GM12878 (cell line): Measurements from ENCODE around the gene TXNL4A. TPM values are rescaled to one million over a fixed set of nuclear protein-coding genes. Genes with fewer than 3 reads are reported as not detected.
A peak's percentile ranks its signal among the peaks of the same experiment; 100 is the strongest.

Experiments
- ATAC-seq: fragments of 200-7000 bp; cut with Tn5 transposase; 3 replicates; pipeline ENCODE4 v1.9.1; 2020; ENCODE audit warnings: mild to moderate bottlenecking, moderate library complexity
- BruUV-seq: library from RNA; stranded (reverse); fragments of 400-500 nt; replicated peaks from 2 replicates; lab custom pipeline; 2021; lab: Mats Ljungman, UMichigan
- CTCF ChIA-PET: fragments of 300-600 bp; sonication (Branson Sonifier 250); formaldehyde crosslinking; extraction: SDS; loops from one replicate; lab custom pipeline; 2021; ENCODE audit warnings: inconsistent platforms; lab: Yijun Ruan, JAX
- POLR2A ChIA-PET: fragments of 350-600 bp; formaldehyde crosslinking; extraction: SDS; loops from one replicate; lab custom pipeline; 2021; ENCODE audit warnings: inconsistent platforms; lab: Charles Lee
- RAD21 ChIA-PET: fragments of 300-600 bp; sonication (Branson Sonifier 250); formaldehyde crosslinking; loops from one replicate; lab custom pipeline; 2023; ENCODE audit warnings: antibody characterized with exemption; ENCODE audit not compliant: unreplicated experiment; lab: Charles Lee
- SMC1A ChIA-PET: fragments of 300-600 bp; sonication (Branson Sonifier 250); formaldehyde crosslinking; loops from one replicate; lab custom pipeline; 2023; ENCODE audit not compliant: unreplicated experiment, uncharacterized antibody; lab: Charles Lee
- DNase-seq: peaks from one replicate; pipeline ENCODE4 v3.0.0-alpha.2; 2011; ENCODE audit warnings: low read depth, low spot score
- FAIRE-seq: peaks from 3 replicates; lab custom pipeline; 2011; peaks lifted over from hg19 to GRCh38; lab: Jason Lieb, UNC
- H2AFZ ChIP-seq: 2 replicates; pipeline ENCODE4 v1.6.0; 2011; ENCODE audit warnings: low read depth, low read length, control low read depth; ENCODE audit not compliant: control insufficient read depth
- H3K27ac ChIP-seq: 2 replicates; pipeline ENCODE4 v1.5.1; 2011; ENCODE audit warnings: control low read depth; ENCODE audit not compliant: control insufficient read depth, insufficient read depth
- H3K27me3 ChIP-seq, 2 experiments: replicated peaks in 1 of 2; 2 replicates each; pipeline versions ENCODE4 v1.6.0 to v1.6.1; 2011; ENCODE audit warnings: low read length in 1 of 2; ENCODE audit not compliant: control insufficient read depth in 2 of 2, insufficient read depth in 2 of 2
- H3K36me3 ChIP-seq, 2 experiments: 2 replicates each; pipeline ENCODE4 v1.5.1; 2011; ENCODE audit warnings: low read length in 1 of 2; ENCODE audit not compliant: control insufficient read depth in 2 of 2, insufficient read depth in 2 of 2
- H3K4me1 ChIP-seq: 2 replicates; pipeline ENCODE4 v1.6.1; 2011; ENCODE audit warnings: mild to moderate bottlenecking, low read length, moderate library complexity, mixed read lengths; ENCODE audit not compliant: control insufficient read depth, insufficient read depth
- H3K4me2 ChIP-seq: 2 replicates; pipeline ENCODE4 v1.6.0; 2011; ENCODE audit warnings: control low read depth; ENCODE audit not compliant: control insufficient read depth, insufficient read depth
- H3K4me3 ChIP-seq: fragments of 200-600 bp; sonication (generic); 2 replicates; pipeline ENCODE4 v1.5.1; 2016
- H3K79me2 ChIP-seq: 2 replicates; pipeline ENCODE4 v1.6.0; 2011; ENCODE audit warnings: low read length; ENCODE audit not compliant: control insufficient read depth, insufficient read depth
- H3K9ac ChIP-seq: 2 replicates; pipeline ENCODE4 v1.8.0; 2011; ENCODE audit warnings: low read length, control low read depth, mixed read lengths; ENCODE audit not compliant: control insufficient read depth, insufficient read depth
- H3K9me3 ChIP-seq: replicated peaks from 3 replicates; pipeline ENCODE4 v1.5.1; 2011; ENCODE audit warnings: mild to moderate bottlenecking, low read length; ENCODE audit not compliant: control insufficient read depth, insufficient read depth
- H4K20me1 ChIP-seq: 2 replicates; pipeline ENCODE4 v1.6.0; 2011; ENCODE audit not compliant: control insufficient read depth, insufficient read depth
- ATF7 ChIP-seq: fragments of 450-650 bp; IDR thresholded peaks from 2 replicates; pipeline ENCODE4 v1.6.1; 2016; ENCODE audit warnings: low read depth, mild to moderate bottlenecking
- BHLHE40 ChIP-seq, 2 experiments: fragments of 450-650 bp in 1 of 2; IDR thresholded peaks; 2 replicates each; pipeline ENCODE4 v1.6.1; 2011 to 2017; ENCODE audit warnings: low read depth in 2 of 2, borderline replicate concordance in 1 of 2, improper control_type of control experiment in 1 of 2, low read length in 1 of 2, mild to moderate bottlenecking in 1 of 2
- CBFB ChIP-seq: IDR thresholded peaks from 2 replicates; pipeline ENCODE4 v1.6.1; 2016; ENCODE audit warnings: antibody characterized with exemption, low read depth
- CHD2 ChIP-seq: IDR thresholded peaks from 2 replicates; pipeline ENCODE4 v1.6.1; 2011; ENCODE audit warnings: low read depth, low read length, improper control_type of control experiment, borderline replicate concordance
- CHD4 ChIP-seq: fragments of 200-600 bp; sonication (generic); IDR thresholded peaks from 2 replicates; pipeline ENCODE4 v1.6.1; 2016; ENCODE audit warnings: mild to moderate bottlenecking
- EP300 ChIP-seq, 2 experiments: fragments of 150-350 bp in 1 of 2; IDR thresholded peaks; 2 replicates each; pipeline ENCODE4 v1.6.1; 2011 to 2012; ENCODE audit warnings: low read depth in 2 of 2, low read length in 2 of 2, borderline replicate concordance in 1 of 2, improper control_type of control experiment in 1 of 2, inconsistent platforms in 1 of 2; ENCODE audit not compliant: control insufficient read depth in 1 of 2
- GATAD2B ChIP-seq: fragments of 450-650 bp; conservative IDR thresholded peaks from 2 replicates; pipeline ENCODE4 v1.6.1; 2017; ENCODE audit warnings: low read depth, mild to moderate bottlenecking, moderate library complexity
- HDAC6 ChIP-seq: fragments of 200-600 bp; sonication (generic); IDR thresholded peaks from one replicate; pipeline ENCODE4 v1.8.0; 2017; ENCODE audit warnings: antibody characterized with exemption; ENCODE audit not compliant: unreplicated experiment
- IKZF2 ChIP-seq, 2 experiments: fragments of 450-650 bp; IDR thresholded peaks; 2 replicates each; pipeline ENCODE4 v1.6.1; 2017; ENCODE audit warnings: mild to moderate bottlenecking in 2 of 2, moderate library complexity in 2 of 2
- IRF4 ChIP-seq: IDR thresholded peaks from 2 replicates; pipeline ENCODE4 v1.6.1; 2011; ENCODE audit warnings: low read depth, low read length
- MEF2A ChIP-seq: IDR thresholded peaks from 2 replicates; pipeline ENCODE4 v1.6.1; 2011; ENCODE audit warnings: low read depth, mild to moderate bottlenecking, low read length, moderate library complexity; ENCODE audit not compliant: insufficient read depth
- MEF2B ChIP-seq: fragments of 450-650 bp; IDR thresholded peaks from 2 replicates; pipeline ENCODE4 v1.6.1; 2018; ENCODE audit warnings: mild to moderate bottlenecking, moderate library complexity; ENCODE audit not compliant: partially characterized antibody, poor library complexity, severe bottlenecking
- NFYA ChIP-seq: IDR thresholded peaks from 2 replicates; pipeline ENCODE4 v1.6.1; 2011; ENCODE audit warnings: low read depth, mild to moderate bottlenecking, low read length, improper control_type of control experiment, borderline replicate concordance
- NR2F1 ChIP-seq: fragments of 450-650 bp; conservative IDR thresholded peaks from 2 replicates; pipeline ENCODE4 v1.6.1; 2017; ENCODE audit warnings: mild to moderate bottlenecking
- PKNOX1 ChIP-seq: fragments of 450-650 bp; IDR thresholded peaks from 2 replicates; pipeline ENCODE4 v1.6.1; 2016; ENCODE audit warnings: mild to moderate bottlenecking
- PML ChIP-seq: IDR thresholded peaks from 2 replicates; pipeline ENCODE4 v1.6.1; 2012; ENCODE audit warnings: low read length, inconsistent platforms
- RAD51 ChIP-seq: fragments of 450-650 bp; IDR thresholded peaks from 2 replicates; pipeline ENCODE4 v1.6.1; 2016; ENCODE audit warnings: moderate library complexity, mild to moderate bottlenecking, inconsistent platforms
- SMAD5 ChIP-seq: IDR thresholded peaks from 2 replicates; pipeline ENCODE4 v1.6.1; 2016; ENCODE audit warnings: antibody characterized with exemption, low read depth
- SP1 ChIP-seq: IDR thresholded peaks from one replicate; pipeline ENCODE4 v1.6.1; 2011; ENCODE audit warnings: low read depth, low read length
- SRF ChIP-seq, 2 experiments: IDR thresholded peaks; 2 replicates each; pipeline ENCODE4 v1.6.1; 2011; ENCODE audit warnings: low read depth in 2 of 2, low read length in 2 of 2, mild to moderate bottlenecking in 1 of 2, moderate library complexity in 1 of 2
- STAT3 ChIP-seq: IDR thresholded peaks from 2 replicates; pipeline ENCODE4 v1.6.1; 2011; ENCODE audit warnings: low read depth, low read length, improper control_type of control experiment
- YBX1 ChIP-seq: fragments of 450-650 bp; IDR thresholded peaks from 2 replicates; pipeline ENCODE4 v1.6.1; 2016; ENCODE audit warnings: antibody characterized with exemption
- ZNF384 ChIP-seq: IDR thresholded peaks from 2 replicates; pipeline ENCODE4 v1.6.1; 2012; ENCODE audit warnings: low read depth, mild to moderate bottlenecking, low read length, improper control_type of control experiment, borderline replicate concordance
- WGBS: methylation state at CpG from one replicate; pipeline ENCODE4 v1.1.6; 2016; ENCODE audit warnings: low lambda C conversion rate; ENCODE audit not compliant: insufficient replicate concordance, insufficient coverage; ENCODE audit errors: missing lambda C conversion rate; 5-methylcytosine and 5-hydroxymethylcytosine counted together
- in situ Hi-C: fragments of 300-500 bp; cut with MboI; formaldehyde crosslinking; loops from 9 replicates; pipeline ENCODE4 v1.14.3; 2018; ENCODE audit warnings: mixed read lengths
- intact Hi-C: fragments of 100-400 bp; cut with micrococcal nuclease; formaldehyde crosslinking; loops from one replicate; pipeline ENCODE4 v1.14.2; 2022; ENCODE audit not compliant: unreplicated experiment
- polyA plus RNA-seq, 11 experiments: library from polyadenylated mRNA; depleted of rRNA in 4 of 11; unstranded in 6 of 11; stranded (reverse) in 5 of 11; fragments of >200 nt; fragmentation: Nextera tagmentation in 4 of 11; fragmentation: Illumina TruSeq in 1 of 11; extraction: Ambion mirVana in 4 of 11; extraction: Trizol in 1 of 11; gene quantifications; 1 replicate in 1 of 11; 2 replicates in 10 of 11; pipeline versions ENCODE4 v1.2.1 to v1.2.3, GENCODE V29; 2011 to 2016; ENCODE audit warnings: inconsistent platforms in 2 of 11, missing spikeins in 2 of 11, low read depth in 1 of 11
- total RNA-seq, 4 experiments: library from RNA; depleted of rRNA in 3 of 4; stranded (reverse); fragments of >200 nt in 3 of 4; fragmentation: Illumina TruSeq in 1 of 4; extraction: Trizol in 1 of 4; gene quantifications; 2 replicates each; pipeline versions ENCODE4 v1.2.1 to v1.2.3, GENCODE V29; 2013 to 2021

The TXNL4A gene
- total and polyA plus RNA-seq, 10 of the 15 experiments (the other 5 are each of a cell fraction or from before 2014, with no cell fraction given) = 38.4 to 329 (median 128) TPM

DNA sequence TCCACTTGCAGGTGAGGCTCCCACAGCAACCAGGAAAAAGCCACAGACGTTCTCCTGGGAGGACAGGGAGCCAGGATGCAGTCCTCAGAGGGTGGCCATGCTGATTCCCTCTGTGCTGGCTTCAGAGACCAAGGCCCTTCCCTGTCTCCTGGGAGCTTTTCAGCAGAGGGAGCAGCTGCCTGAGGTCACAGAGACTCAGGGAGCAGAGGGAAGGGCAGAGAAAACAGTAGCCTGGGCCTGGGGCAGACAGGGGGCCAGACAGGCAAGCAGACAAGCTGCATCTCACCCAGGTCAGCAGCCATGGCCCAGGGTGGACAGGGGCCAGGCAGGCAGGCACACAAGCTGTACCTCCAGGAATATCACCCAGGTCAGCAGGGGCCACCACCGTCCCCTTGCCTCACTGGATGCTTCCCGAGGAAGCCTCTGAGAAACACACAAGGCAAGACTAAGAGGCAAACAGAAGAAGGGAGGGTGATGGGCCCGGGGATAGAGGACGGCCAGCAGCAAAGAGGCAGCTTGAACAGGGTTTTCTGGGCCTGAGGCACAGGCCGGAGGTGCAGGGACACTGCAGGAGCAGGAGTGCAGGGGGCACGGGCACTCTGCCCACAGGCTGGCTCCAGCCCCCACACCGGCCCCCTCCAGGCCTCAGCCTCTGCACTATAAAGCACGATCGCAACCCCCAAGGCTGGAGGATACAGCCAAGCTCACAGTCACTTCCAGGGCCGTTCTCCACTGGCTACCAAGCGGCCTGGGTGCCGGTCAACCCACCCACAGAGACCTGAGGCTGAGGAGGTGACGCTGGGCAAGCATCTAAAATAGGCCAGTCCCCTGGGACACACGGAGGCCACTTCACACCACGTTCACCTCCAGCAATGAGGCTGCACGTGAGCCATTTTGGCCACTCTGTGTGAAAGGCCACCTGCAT, 43.0 kb downstream of the TXNL4A start:
- Histone ChIP-seq H4K20me1 (no peaks in the 10 kb centered on the region), H3K4me1 (peaks cover 40% of the 10 kb centered on the region), H3K36me3 (peaks cover 8 to 14% of the 10 kb centered on the region in 2 experiments), H3K9me3 (no peaks in the 10 kb centered on the region), H3K79me2 (peaks cover 34% of the 10 kb centered on the region), H3K27me3 (no peaks in the 10 kb centered on the region), H3K9ac (0 out of 2 replicates have a peak overlapping the region, but pooled peaks have one; percentile 1), H3K4me3 (peak overlapping the region; percentile 51; the same call in 1 of the 2 replicates), H3K27ac (peak overlapping the region; percentile 52), H2AFZ (no peak overlapping the region), H3K4me2 (peak overlapping the region; percentile 57)
- POLR2A ChIA-PET = interaction anchor here (1.7 kb wide), 1 partner anchor 10 kb away, joined by 5 read pairs; no protein-coding TSS in a partner anchor
- TF ChIP-seq CHD4 (no peak), PML (no peak), PKNOX1 (no peak), ATF7 (no peak), MEF2B (peak; percentile 90), IKZF2 (IDR thresholded peaks at IDR 0.05) (no peak), RAD51 (peak; percentile 35; the same call in 1 of the 2 replicates), MEF2A (peak; percentile 33; the same call in 1 of the 2 replicates), HDAC6 (no peak), SMAD5 (no peak), SRF (IDR thresholded peaks at IDR 0.05; ENCODE audit: low read depth in 2 of 2, low read length in 2 of 2) (no peak), CHD2 (no peak), CBFB (no peak), NR2F1 (0 out of 2 replicates have a peak, but pooled peaks have one; percentile 32), EP300 (IDR thresholded peaks at IDR 0.05; ENCODE audit: borderline replicate concordance in 1 of 2, control insufficient read depth in 1 of 2, low read depth in 2 of 2, low read length in 2 of 2) (peak in 1 of 2 experiments; percentile 16; a peak in 1 of 4 replicates), BHLHE40 (IDR thresholded peaks at IDR 0.05; ENCODE audit: borderline replicate concordance in 1 of 2, low read depth in 2 of 2, low read length in 1 of 2) (peak; percentile 95 to 96), STAT3 (no peak), GATAD2B (0 out of 2 replicates have a peak, but pooled peaks have one; percentile 18), YBX1 (no peak), IRF4 (no peak), NFYA (no peak), ZNF384 (0 out of 2 replicates have a peak, but pooled peaks have one; percentile 23), SP1 (no peak)
- intact Hi-C loops (no loop called here), in situ Hi-C loops (no loop called here)
- RAD21 ChIA-PET = no interaction called here
- BruUV-seq = no TSS peak
- FAIRE-seq (no peak), DNase-seq (no peak), ATAC-seq (peak; percentile 42)
- SMC1A ChIA-PET = interaction anchor here (0.9 to 1.6 kb wide), 4 partner anchors 14 to 161 kb away, joined by 3 to 5 read pairs (median 3); no protein-coding TSS in a partner anchor
- 53% methylated on average over 17 of the region's 17 CpGs for WGBS
- CTCF ChIA-PET = no interaction called here
